Effector memory CD8-positive, alpha-beta T cell (primary cell): ENCODE results near the gene WDR31.

Experiments
- ATAC-seq: fragments of 150-1000 bp; cut with Tn5 transposase; replicated peaks from 2 replicates; pipeline ENCODE4 v1.10.0; 2021; ENCODE audit warnings: mild to moderate bottlenecking, moderate library complexity
- DNase-seq, 3 experiments: peaks; one replicate each; pipeline ENCODE4 v3.0.0; 2021
- H3K27ac Mint-ChIP-seq, 2 donors: one replicate each; pipeline ENCODE4 v1.8.0; 2022; ENCODE audit warnings: mild to moderate bottlenecking in 2 of 2, mixed read lengths in 2 of 2, moderate library complexity in 2 of 2
- H3K27me3 Mint-ChIP-seq, 2 donors: one replicate each; pipeline ENCODE4 v1.8.0; 2022; ENCODE audit warnings: mixed read lengths in 2 of 2
- H3K36me3 Mint-ChIP-seq: one replicate; pipeline ENCODE4 v1.8.0; 2022; ENCODE audit warnings: mild to moderate bottlenecking, moderate library complexity, mixed read lengths; ENCODE audit not compliant: insufficient read depth
- H3K4me1 Mint-ChIP-seq, 2 donors: one replicate each; pipeline ENCODE4 v1.8.0; 2022; ENCODE audit warnings: low read depth in 2 of 2, mixed read lengths in 2 of 2
- H3K4me3 Mint-ChIP-seq, 2 donors: one replicate each; pipeline ENCODE4 v1.8.0; 2022; ENCODE audit warnings: mild to moderate bottlenecking in 2 of 2, mixed read lengths in 2 of 2, moderate library complexity in 2 of 2
- H3K9me3 Mint-ChIP-seq, 2 donors: one replicate each; pipeline ENCODE4 v1.8.0; 2022; ENCODE audit warnings: mixed read lengths in 2 of 2

The WDR31 gene

DNA sequence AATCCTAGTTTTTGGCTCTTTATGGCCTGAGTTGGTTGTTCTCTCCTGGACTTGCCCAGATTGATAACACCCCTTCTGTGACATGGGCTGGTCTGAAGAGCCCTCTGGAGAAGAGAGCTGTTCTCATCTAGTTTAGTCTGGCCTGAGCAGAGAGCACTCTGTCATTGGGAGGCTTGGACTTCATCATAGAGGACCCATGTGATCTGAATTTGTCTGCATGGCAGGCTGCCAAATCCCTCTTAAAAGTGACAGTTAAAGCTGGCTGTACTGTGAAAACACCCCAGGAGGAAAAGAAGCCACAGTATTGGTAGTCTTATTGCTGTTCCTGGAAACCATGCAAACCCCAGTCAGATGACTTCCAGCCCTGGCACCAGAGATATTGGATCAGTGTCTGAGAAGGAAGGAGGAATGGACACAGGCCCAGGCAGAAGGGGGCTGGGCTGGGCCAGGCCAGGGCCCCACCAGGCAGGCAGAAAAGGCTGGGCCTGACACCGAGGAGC is 3.7 kb upstream of the WDR31 start:
- Mint-ChIP-seq H3K36me3 (no peaks in the 10 kb centered on the region), H3K9me3 (no peaks in the 10 kb centered on the region), H3K27ac (no peak overlapping the region), H3K4me3 (no peak overlapping the region), H3K27me3 (peaks cover 5 to 9% of the 10 kb centered on the region in 2 donors), H3K4me1 (peaks cover 9 to 14% of the 10 kb centered on the region in 2 donors)
- ATAC-seq (no peak), DNase-seq (no peak)

- Mint-ChIP-seq H3K27ac (no peak overlapping the region), H3K27me3 (peaks cover 6 to 12% of the 10 kb centered on the region in 2 donors), H3K4me3 (peak overlapping the region; percentile 9 to 84), H3K4me1 (peaks cover 9 to 14% of the 10 kb centered on the region in 2 donors), H3K9me3 (no peaks in the 10 kb centered on the region), H3K36me3 (no peaks in the 10 kb centered on the region)
- no peak for DNase-seq
- ATAC-seq, result no peak
Observed at GRCh38 chr9:113341712-113342410, 1.8 kb upstream of the WDR31 start.

GRCh38 chr9:113337714-113338113 is 2.4 kb downstream of the WDR31 start:
- ATAC-seq (no peak), DNase-seq (no peak)
- Mint-ChIP-seq H3K27ac (no peak overlapping the region), H3K4me3 (no peak overlapping the region), H3K4me1 (peaks cover 9 to 14% of the 10 kb centered on the region in 2 donors), H3K36me3 (no peaks in the 10 kb centered on the region), H3K9me3 (no peaks in the 10 kb centered on the region), H3K27me3 (peaks cover 6 to 12% of the 10 kb centered on the region in 2 donors)

GRCh38 chr9:113331780-113332179 is 8.3 kb downstream of the WDR31 start:
- Mint-ChIP-seq H3K4me1 (no peaks in the 10 kb centered on the region), H3K27me3 (no peaks in the 10 kb centered on the region), H3K36me3 (no peaks in the 10 kb centered on the region), H3K4me3 (no peak overlapping the region), H3K27ac (no peak overlapping the region), H3K9me3 (no peaks in the 10 kb centered on the region)
- ATAC-seq (no peak), DNase-seq (no peak)

- H3K27me3 Mint-ChIP-seq, result no peaks in the 10 kb centered on the region
- no peaks in the 10 kb centered on the region for H3K9me3 Mint-ChIP-seq
- H3K4me1 Mint-ChIP-seq, result no peaks in the 10 kb centered on the region
- DNase-seq (no peak), ATAC-seq (no peak)
- H3K36me3 Mint-ChIP-seq, result no peaks in the 10 kb centered on the region
- H3K27ac Mint-ChIP-seq, result no peak overlapping the region
- H3K4me3 Mint-ChIP-seq, result no peak overlapping the region
Observed at GRCh38 chr9:113328045-113328782, 11.9 kb downstream of the WDR31 start.

DNA sequence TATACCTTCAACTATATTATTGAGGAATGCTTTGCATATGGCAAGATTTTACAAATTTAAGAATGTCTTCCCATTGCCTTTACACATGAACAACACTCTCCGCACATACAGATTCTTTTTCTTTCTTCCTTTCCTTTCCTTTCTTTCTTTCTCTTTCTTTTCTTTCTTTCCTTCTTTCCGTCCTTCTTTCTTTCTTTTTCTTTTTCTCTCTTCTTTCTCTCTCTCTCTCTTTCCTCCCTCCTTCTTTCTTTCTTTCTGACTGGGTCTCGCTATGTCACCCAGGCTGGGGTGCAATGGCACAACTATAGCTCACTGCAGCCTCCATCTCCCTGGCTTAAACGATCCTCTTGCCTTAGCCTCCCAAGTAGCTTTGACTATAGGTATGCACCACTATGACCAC is 13.8 kb downstream of the WDR31 start:
- Mint-ChIP-seq H3K36me3 (no peaks in the 10 kb centered on the region), H3K9me3 (no peaks in the 10 kb centered on the region), H3K27ac (no peak overlapping the region), H3K4me1 (no peaks in the 10 kb centered on the region), H3K4me3 (no peak overlapping the region), H3K27me3 (no peaks in the 10 kb centered on the region)
- ATAC-seq (no peak), DNase-seq (no peak)

- H3K9me3 Mint-ChIP-seq, result no peaks in the 10 kb centered on the region
- no peaks in the 10 kb centered on the region for H3K36me3 Mint-ChIP-seq
- no peak overlapping the region for H3K4me3 Mint-ChIP-seq
- no peaks in the 10 kb centered on the region for H3K4me1 Mint-ChIP-seq
- DNase-seq, result no peak
- H3K27me3 Mint-ChIP-seq, result peaks cover 0 to 14% of the 10 kb centered on the region in 2 donors
- no peak for ATAC-seq
- no peak overlapping the region for H3K27ac Mint-ChIP-seq
Observed at GRCh38 chr9:113322671-113323070, 17.4 kb downstream of the WDR31 start.

GRCh38 chr9:113320051-113320450 is 20.0 kb downstream of the WDR31 start:
- Mint-ChIP-seq H3K27ac (peak overlapping the region in 1 of 2 donors; percentile 74), H3K4me3 (no peak overlapping the region)

GRCh38 chr9:113319054-113319453 is 21.0 kb downstream of the WDR31 start:
- Mint-ChIP-seq H3K4me1 (no peaks in the 10 kb centered on the region), H3K36me3 (no peaks in the 10 kb centered on the region), H3K9me3 (no peaks in the 10 kb centered on the region), H3K4me3 (no peak overlapping the region), H3K27ac (no peak overlapping the region), H3K27me3 (peaks cover 7 to 38% of the 10 kb centered on the region in 2 donors)
- ATAC-seq, result no peak
- DNase-seq, result no peak

More at GRCh38 chr9:113320051-113320450, 20.0 kb downstream of the WDR31 start:
- DNase-seq (no peak), ATAC-seq (no peak)
- H3K4me1 Mint-ChIP-seq, result no peaks in the 10 kb centered on the region
- no peaks in the 10 kb centered on the region for H3K9me3 Mint-ChIP-seq
- H3K27me3 Mint-ChIP-seq, result peaks cover 7 to 38% of the 10 kb centered on the region in 2 donors
- H3K36me3 Mint-ChIP-seq, result no peaks in the 10 kb centered on the region

DNA sequence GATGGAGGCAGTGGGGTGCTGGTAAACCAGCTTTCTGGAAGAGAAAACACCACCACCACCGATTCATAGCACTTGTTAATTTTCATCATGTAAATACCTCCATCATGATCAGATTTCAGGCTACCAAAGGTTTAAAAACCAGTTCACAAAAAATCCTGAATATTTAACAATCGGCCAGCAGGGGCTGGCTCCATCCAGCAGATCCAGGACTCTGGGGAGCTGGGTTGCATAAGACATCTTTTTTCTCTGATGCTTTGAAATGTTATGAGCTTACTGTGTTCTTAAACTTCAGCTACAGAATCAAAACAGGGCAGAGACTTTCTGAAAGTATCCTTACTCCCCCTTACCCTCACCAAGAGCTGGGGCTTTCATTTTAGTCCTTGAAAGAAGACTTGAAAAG is 22.3 kb downstream of the WDR31 start:
- no peak overlapping the region for H3K27ac Mint-ChIP-seq
- H3K27me3 Mint-ChIP-seq, result peaks cover 7 to 38% of the 10 kb centered on the region in 2 donors
- no peaks in the 10 kb centered on the region for H3K4me1 Mint-ChIP-seq
- no peak for ATAC-seq
- no peaks in the 10 kb centered on the region for H3K9me3 Mint-ChIP-seq
- H3K36me3 Mint-ChIP-seq, result no peaks in the 10 kb centered on the region
- H3K4me3 Mint-ChIP-seq, result no peak overlapping the region
- DNase-seq, result no peak

- Mint-ChIP-seq H3K9me3 (no peaks in the 10 kb centered on the region), H3K27ac (no peak overlapping the region), H3K27me3 (peaks cover 7 to 38% of the 10 kb centered on the region in 2 donors), H3K36me3 (no peaks in the 10 kb centered on the region), H3K4me3 (no peak overlapping the region), H3K4me1 (no peaks in the 10 kb centered on the region)
- DNase-seq (no peak), ATAC-seq (no peak)
Observed at GRCh38 chr9:113316030-113316429, 24.0 kb downstream of the WDR31 start.

- ATAC-seq, result no peak
- no peak for DNase-seq
- Mint-ChIP-seq H3K9me3 (no peaks in the 10 kb centered on the region), H3K4me3 (no peak overlapping the region), H3K27me3 (peaks cover 7 to 38% of the 10 kb centered on the region in 2 donors), H3K27ac (peak overlapping the region in 1 of 2 donors; percentile 35), H3K36me3 (no peaks in the 10 kb centered on the region), H3K4me1 (no peaks in the 10 kb centered on the region)
Observed at GRCh38 chr9:113315231-113315630, 24.8 kb downstream of the WDR31 start.

- H3K9me3 Mint-ChIP-seq, result no peaks in the 10 kb centered on the region
- DNase-seq (no peak), ATAC-seq (no peak)
- H3K27me3 Mint-ChIP-seq, result peaks cover 7 to 30% of the 10 kb centered on the region in 2 donors
- no peaks in the 10 kb centered on the region for H3K36me3 Mint-ChIP-seq
- H3K4me3 Mint-ChIP-seq, result no peak overlapping the region
- no peaks in the 10 kb centered on the region for H3K4me1 Mint-ChIP-seq
- H3K27ac Mint-ChIP-seq, result no peak overlapping the region
Observed at GRCh38 chr9:113313261-113313660, 26.8 kb downstream of the WDR31 start.

DNA sequence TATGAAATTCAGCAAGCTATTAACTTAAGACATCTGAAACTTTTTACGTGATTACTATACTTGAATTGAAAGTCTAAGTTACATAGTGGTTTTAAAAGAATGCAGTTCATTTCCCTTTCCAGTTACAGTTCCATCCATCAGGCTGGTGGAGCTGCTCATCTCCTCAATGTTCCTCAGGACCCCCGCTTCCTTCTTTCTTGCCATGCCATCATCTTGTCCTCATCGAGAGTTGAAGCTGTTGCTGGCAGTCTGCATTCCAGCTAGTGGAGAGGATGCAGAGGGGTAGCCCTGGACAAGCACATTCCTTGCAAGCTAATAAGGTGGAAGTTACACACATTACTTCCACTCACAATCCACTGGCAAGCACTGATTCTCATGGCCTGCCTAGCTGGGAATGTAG is 28.1 kb downstream of the WDR31 start:
- no peaks in the 10 kb centered on the region for H3K36me3 Mint-ChIP-seq
- ATAC-seq (no peak), DNase-seq (no peak)
- H3K9me3 Mint-ChIP-seq, result no peaks in the 10 kb centered on the region
- H3K4me1 Mint-ChIP-seq, result no peaks in the 10 kb centered on the region
- no peak overlapping the region for H3K27ac Mint-ChIP-seq
- peaks cover 7 to 25% of the 10 kb centered on the region in 2 donors for H3K27me3 Mint-ChIP-seq
- H3K4me3 Mint-ChIP-seq, result no peak overlapping the region
